LHCN-M2 (cell line): ENCODE results near the gene MLF2. TPM values are rescaled to one million over a fixed set of nuclear protein-coding genes. Genes with fewer than 3 reads are reported as not detected.
"Not testable (repeated sequence)": the region's sequence is repeated elsewhere in the genome, so short reads cannot be mapped to it uniquely, and the experiment has no call there.

Experiments
- DNase-seq: peaks from one replicate; pipeline ENCODE4 v3.0.0-alpha.2; 2012; ENCODE audit warnings: low read depth
- total RNA-seq: library from RNA; depleted of rRNA; stranded (reverse); fragments of >200 nt; gene quantifications from 2 replicates; pipeline ENCODE4 v1.2.3, GENCODE V29; 2014

Gene MLF2
- total RNA-seq, 1 experiment from 2014 or later = 308 TPM

DNA sequence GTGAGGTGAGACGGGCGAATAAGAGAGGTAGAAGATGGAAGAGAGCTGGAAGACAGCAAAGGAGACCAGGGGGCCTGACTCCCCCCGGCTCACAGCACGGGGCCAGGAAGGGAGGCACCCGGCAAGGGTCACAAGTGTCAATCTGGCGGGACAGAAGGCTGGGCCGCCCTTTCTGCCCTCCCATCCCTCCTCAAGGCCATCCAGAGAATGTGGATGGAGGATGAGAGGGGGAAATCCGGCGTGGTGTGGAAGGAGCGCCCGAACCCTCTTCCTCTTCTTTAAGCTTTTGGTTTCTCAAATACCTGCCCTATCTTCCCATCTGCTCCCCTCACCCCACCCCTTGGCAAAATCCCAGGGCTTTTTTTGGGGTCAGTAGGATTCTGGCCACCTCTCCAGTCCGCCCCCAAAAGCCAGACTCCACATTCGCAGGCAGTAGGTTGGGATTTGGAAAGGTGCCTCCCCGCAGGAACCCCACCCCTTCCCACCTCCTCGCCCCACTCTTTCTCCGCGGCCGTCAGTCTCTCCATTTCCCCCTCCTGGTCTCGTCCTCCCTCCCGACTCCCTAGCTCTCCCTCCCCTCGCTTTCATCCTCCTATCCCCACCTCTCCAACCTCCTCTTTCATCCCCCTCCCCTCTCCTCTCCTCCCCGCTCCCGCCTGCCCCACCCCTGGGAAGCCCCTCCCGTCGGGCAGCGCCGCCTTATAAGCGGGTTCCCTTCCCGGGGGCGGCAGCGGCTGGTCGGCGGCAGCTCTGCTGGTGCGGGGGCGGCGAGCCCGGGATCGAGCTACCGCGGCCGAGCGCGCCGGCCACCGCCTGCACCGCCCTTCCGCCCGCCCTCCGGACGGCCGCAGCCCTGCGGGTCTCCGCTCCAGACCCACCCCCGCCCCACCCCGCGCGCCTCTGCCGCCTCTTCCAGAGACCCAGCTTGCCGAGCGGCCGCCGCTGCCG lies 13.0 kb upstream of the MLF2 start, which contains the start of gene PTMS:
Gene PTMS (plus strand): TSS at position 730 of the 948 bp plus-strand sequence. CDS start 343 bp downstream, outside the sequence.
- peak; percentile 86 for DNase-seq

DNA sequence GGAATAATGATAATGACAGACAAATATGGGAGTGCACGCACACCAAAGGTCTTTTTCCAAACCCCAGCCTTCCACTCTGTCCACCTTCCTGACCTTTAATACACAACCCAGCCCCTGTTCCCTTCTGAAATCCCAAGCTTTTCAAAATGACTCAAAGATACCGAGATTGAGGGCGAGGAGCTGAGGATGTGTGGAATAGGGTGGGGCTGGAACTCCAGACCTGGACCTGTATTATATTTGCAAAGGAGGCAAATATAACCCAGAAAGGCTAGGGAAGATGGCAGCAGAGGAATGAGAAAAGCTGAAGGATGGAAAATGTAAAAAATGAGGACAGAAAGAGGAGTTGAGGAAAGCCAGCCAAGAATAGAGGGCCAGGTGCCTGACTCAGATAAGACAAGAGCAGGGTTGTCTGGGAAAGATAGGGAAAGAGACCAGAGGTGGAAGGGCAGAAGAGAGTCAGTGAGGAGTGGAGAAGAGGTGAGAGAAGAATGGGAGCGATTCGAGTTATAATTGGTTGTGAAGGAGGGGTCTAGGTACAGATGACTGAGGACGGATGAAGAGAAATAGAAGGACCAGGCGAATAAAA lies 12.2 kb upstream of the MLF2 start:
- DNase-seq = no peak

DNA sequence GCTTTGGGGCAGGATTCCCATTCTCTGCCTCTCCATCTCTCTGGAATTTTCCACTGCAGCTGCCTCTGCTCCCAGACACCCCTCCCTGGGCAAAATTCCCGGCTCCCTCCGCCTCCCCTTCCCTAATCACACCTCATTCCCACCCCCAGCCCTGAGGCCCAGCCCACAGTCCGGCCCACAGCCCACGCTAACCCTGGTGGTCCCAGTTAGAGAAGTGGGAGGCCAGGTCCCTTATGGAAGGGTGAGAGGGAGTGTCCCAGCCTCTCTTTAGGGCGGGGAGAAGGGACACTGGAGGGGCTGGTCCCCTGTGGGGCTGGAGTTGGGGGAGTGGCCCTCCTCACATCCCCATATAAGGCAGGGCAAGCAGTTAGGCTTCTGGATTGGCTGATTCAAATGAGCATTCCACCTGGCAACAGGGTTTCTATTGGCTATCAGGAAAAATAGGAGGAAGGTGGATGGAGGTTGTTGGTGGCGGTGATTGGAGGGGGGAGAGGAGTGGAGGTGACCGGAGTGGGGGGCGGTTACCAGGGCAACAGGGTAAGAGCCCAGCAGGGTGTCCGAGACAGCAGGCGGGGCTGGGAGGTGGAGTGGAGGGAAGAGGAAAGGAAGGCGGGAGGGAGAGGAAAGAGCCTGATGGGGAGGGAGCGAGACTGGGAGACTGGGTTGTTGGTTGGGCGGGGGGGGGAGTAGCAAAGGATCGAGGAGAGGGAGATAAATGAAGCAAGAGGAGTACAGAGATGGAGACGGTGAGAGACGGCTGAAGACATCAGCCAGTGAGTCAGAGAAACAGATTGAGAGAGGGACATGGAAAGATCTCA lies 11.3 kb upstream of the MLF2 start:
- DNase-seq = peak; percentile 100

DNA sequence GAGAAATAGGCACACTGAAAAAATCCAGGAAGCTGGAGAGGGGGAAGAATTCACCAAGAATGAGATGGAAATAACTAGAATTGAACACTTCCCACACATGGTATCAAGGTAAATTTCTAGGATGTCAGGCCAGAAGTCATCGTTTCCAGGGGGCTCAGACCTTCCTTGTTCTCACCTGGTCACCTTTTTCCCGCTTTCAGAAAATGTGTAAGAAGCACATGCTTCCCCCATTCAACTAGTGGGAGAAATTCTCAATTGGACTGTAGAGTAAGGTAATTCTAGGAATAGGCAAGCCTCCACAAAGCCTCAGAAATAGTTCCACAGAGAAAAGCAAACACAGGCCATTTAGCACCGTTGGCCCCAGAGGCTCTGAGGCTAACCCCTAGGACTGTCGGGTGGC lies 10.4 kb upstream of the MLF2 start:
- no peak for DNase-seq

DNA sequence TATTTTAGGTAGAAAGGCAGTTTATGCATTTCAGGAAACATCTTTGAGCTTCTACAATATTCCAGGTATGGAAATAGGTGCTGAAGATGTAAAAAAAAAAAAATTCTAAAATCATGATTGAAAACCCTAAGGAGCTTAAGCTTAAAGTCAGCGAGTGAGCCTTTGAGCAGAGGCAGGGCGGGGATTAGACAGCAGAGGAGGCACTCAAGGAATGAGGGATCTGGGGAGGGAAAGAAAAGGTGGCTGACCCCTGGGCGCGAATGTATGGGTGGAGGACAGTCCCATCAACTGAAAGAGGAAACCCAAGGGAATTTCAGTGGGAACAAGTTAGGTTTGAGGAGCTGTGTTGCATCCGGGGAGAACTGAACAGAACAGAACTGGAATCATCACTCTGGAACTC lies 6.8 kb upstream of the MLF2 start:
- DNase-seq = no peak

DNA sequence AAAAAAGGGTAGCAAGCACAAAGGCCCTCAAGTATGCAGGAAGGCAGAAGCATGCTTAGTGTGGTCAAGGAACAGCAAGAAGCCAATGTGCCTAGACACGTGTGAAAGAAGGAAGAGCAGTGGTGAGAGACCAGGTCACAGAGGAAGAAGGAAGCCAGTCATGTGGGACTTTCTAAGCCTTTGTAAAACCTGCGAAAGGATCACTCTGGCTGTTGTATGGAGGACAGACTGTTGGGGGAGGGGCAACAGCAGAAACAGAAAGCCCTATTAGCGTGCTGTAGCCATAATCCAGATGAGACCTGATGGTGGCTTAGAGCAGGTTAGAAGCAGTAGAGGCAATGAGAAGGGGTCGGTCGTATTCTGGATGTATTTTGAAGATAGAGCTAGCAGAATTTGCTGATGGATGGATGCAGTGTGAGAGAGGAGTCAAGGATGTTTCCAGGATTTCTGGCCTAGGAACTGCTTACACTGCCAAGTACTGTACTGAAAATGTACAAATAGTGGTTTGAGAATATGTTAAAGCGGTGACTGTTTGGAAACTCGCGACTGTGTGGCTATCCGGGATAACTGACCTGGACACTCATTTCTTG lies 5.7 kb upstream of the MLF2 start:
- no peak for DNase-seq

DNA sequence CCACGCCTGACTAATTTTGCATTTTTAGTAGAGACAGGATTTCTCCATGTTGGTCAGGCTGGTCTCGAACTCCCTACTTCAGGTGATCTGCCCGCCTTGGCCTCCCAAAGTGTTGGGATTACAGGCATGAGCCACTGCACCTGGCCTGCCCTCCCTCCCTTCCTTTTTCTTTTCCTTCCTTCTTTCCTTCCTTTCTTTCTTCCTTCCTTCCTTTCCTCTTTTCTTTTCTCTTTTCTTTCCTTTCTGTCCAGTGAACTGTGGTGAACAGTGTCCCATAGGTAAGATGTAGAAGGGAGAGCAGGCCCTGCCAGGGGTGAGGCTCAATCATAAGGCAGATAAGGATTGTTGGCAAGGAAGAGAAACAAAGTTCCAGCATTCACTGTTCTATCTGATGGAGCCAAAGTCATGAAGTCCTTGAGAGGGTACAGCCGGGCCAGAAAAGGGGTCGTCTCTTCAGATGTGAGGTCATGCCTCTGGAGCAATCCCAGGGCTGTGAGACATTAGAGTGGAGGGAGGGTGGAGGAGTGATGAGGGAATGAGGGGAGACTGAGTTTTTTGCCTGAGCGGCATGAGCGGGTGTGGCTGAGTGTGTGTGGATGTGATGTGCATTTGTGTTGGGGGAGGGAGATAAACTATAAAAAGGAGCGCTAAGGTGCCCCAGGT lies 4.2 kb upstream of the MLF2 start:
- DNase-seq = no peak

DNA sequence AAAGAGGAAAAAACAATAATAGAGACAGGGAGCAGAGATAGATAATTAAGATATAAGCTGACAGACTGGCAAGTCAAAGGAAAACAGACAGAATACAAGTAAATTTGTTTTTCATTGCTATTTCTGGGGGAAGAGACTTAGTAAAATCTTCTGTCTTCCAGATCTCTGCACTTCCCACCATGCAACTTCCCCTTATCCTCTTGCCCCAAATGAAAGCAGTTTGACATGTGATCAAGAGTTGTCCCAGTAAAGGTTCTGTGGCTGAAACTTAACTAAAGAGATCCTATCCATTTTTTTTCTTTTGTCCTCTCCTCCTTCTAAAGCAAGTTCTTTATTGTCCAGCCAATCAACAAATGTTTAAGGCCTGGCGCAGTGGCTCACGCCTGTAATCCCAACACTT lies 1.5 kb upstream of the MLF2 start:
- no peak for DNase-seq

DNA sequence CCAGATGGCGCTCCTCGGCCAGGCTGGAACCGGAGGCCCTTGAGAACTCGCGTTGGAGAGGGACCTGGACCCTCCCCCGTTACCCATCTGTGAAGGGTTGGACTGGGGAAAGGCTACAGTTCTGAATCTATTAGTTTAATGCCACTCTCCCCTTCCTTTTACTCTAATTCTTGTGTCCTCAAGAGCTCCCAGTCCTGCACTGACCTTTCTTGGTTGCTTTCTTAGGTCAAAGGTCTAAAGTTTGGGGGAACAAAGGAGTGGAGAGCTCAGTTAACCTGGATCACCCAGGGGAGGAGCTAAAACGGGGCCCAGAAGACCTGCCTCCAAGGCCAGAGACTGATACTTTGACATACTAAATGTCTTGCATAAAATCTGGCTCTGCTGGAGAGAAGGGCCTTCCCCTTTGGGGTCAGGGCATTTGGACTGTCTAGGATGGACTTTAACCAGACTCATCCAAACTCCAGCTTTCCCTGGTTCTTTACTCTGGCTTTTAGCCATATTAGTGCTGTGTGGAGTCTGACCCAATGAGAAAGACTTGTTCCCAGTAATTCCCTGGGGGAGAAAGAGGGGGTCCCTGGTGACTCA lies 923 bp upstream of the MLF2 start:
- no peak for DNase-seq

DNA sequence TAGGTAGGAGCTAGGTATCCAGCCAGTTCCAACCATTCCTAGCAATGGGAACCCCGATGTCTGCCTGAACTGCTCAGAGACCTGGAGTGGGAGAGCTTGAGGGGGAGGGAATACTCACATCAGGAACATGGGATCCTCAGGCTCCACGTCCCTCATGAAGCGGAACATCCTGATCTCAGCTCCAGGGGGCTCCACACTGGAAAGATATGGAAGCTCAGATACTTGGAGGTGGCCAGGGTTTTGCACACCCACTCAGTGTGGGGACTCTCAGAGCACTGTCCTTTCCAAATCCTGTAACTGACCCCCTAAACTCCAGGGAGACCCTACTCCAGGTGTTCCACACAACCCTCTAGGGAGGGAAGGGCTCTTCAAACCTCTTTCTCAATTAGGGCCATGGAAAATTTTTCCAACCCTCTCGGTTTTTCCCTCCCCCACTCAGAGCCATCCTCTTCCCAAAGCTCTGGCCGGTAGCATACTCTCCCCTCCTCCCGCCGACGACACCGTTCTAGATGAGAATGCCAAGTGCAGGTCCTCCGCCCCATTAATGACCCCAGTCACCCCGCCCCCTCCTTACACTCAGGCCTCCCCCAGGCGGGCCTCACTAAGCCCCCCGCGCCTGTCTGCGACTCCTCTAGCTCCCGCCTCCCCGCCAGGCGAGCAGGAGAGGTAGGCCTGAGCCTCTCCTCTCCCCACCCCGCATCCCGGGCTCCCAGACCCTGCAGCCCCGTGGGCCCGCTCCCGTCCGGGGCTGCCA lies 597 bp downstream of the MLF2 start:
- peak; percentile 61 for DNase-seq

DNA sequence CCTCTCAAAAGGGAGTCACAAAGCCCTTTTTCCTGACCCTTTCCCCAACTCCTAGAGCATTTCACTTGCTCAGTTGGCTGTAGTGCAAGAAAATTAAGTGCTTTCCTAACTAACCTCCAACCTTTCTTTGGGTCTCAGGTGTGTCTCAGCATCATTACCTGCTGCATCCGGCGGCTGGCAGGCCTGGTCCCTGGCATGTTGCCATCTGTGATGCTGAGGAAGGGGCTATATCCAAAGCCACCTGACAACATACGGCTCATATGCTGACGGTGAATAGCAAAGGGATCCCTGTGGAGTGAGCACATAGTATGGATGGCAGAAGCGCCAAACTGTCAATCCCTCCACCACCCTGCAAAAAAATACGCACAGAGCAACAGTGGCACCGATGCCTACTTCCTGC lies 1.2 kb downstream of the MLF2 start:
- no peak for DNase-seq

DNA sequence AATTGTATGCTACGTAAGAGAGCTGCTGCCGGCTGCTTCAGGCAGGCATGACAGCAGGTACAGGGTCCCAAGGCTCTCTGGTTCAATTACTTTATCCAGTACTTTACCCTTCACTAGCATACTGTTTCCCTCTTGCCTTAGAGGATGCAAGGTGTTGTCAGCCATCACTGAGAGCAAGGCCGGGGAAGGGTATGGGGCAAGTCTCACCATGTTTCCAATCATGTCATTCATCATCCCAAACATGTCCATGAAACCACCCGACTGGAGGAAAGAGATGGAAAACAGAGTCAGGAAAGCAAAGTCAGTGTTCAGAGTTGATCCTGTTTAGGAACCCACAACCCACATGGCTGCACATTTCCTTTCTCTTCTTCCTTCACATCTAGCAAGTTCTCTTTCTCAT lies 2.4 kb downstream of the MLF2 start:
- no peak for DNase-seq

DNA sequence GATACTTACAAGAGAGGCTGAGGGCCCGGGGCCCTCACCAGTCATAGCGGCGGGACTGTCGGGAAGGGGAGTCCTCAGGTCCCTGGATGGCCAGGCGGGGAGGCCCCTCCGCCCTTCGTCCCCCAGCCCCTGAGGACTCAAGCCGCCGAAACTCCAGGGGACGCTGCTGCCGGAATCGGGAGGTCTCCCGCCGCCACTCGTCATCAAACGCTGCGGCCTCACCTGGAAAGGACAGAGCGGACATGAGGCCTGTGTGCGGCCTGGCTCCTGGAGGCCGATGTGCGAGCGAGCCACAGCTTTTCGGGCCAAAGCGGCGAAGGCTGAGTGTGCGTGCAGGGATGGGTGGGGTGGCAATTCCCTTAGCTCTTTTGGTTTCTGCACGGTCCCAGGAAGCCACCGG lies 4.2 kb downstream of the MLF2 start:
- DNase-seq = no peak

DNA sequence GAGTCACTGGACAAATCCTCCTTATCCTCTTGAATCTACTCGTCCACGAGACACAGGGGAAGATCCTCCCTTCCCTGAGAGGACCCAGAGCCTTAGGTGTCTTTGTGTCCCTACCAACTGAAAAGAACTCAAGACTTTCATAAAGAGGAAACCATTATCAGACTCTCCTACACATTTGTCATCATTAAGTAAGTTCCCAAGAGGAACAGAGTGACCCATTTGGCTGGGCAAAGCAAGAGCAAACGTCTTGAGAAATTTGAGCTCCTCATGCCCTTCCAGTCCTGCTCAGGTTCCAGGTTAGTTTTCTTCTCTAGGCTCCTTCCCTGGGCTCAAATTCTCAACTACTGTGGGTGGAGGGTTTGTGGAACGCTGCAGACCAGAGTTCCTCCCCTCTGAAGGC lies 5.7 kb downstream of the MLF2 start:
- DNase-seq = no peak

DNA sequence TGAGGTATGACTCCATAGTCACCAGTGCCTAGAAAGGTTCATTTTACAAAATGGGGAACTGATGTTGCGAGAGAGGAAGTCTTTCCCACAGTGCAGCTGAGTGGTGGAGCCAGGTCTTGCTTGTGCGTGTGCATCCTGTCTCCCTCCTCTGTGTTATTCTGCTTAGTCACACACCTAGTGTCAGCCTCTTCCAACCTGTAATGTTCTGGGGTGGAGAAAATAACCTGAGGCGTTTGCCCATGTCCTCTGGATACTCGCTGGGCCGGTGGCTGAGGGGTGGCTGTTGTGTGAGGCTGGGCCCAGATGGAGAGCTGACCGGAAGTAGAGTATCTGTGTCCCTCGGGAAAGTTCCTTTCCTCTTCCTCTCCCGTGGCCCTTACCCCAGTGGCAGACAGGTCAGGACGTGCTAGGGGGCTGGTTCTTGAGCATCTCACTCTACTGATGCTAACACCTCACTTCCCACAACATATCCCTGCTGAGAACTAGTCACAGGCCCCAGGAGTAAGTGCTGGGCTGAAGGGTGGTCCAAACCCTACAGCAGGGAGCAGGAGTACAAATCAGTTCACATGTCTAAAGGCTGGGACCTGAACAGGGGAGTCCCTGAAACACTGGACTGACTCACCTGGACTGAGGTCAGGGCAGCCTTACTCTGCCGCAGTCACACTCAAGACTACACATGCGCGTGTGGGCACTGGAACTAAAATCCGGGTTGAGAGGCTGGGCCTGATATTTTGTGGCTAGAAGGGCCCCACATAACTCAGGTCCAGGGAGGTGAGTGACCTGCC lies 7.0 kb downstream of the MLF2 start:
- DNase-seq = no peak

DNA sequence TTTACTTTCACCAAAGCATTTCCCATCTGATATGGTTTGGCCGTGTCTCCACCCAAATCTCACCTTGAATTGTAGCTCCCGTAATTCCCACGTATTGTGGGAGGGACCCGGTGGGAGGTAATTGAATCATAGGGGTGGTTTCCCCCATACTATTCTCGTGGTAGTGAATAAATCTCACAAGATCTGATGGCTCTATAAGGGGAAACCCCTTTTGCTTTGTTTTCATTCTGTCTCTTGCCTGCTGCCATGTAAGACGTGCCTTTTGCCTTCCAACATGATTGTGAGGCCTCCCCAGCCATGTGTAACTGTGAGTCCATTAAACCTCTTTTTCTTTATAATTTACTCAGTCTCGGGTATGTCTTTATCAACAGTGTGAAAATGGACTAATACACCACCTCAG lies 9.6 kb downstream of the MLF2 start:
- not testable (repeated sequence) for DNase-seq

DNA sequence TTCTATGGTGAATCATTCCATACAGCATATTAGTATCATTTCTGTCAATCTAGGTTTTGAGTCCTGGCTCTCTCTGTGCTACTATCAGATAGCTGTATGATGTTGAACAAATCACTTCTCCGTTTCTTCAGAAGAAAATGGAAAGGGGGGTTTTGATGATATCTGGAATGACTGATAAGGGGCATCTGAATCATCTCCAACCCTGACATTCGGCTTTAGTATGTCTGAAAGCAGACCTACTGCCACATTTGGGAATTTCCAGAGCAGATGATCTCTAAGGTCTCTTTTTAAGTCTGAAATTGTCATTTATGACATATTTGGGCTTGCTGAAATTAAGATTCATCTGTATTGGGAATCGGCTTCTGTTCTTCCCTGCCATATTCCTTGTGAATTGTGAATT lies 10.1 kb downstream of the MLF2 start:
- no peak for DNase-seq

DNA sequence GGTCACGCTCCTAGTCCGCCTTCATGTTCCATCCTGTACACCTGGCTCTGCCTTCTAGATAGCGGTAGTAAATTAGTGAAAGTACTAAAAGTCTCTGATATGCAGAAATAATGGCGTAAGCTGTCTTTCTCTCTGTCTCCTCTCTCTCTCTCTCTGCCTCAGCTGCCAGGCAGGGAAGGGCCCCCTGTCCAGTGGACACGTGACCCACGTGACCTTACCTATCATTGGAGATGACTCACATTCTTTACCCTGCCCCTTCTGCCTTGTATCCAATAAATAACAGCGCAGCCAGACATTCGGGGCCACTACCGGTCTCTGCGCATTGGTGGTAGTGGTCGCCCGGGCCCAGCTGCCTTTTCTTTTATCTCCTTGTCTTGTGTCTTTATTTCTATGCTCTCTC lies 10.9 kb downstream of the MLF2 start:
- not testable (repeated sequence) for DNase-seq

DNA sequence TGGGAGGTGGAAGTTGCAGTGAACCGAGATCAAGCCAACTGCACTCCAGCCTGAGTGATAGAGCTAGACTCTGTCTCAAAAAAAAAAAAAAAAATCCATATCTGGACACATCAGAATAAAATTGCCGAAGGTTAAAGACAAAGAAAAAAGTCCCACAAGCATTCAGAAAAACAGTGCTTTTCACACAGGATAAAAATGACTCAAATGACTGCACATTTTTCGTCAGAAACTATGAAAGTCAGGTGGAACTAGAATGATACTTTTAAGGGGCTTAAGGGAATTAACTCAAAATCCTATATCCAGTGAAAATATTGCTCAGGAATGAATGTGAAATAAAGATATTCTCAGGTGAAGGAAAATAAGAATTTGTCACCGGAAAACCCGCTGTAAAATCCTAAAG lies 16.2 kb downstream of the MLF2 start:
- DNase-seq = no peak
